KMS-11 (cell line): ENCODE results near the gene OXCT1.

Experiments
- H2AFZ ChIP-seq: fragments of 200-600 bp; sonication (generic); 2 replicates; pipeline ENCODE4 v1.6.1; 2016; ENCODE audit warnings: antibody characterized with exemption, mixed run types, low read depth
- H3K27ac ChIP-seq: fragments of 200-600 bp; sonication (generic); 2 replicates; pipeline ENCODE4 v1.6.1; 2016; ENCODE audit warnings: mild to moderate bottlenecking, mixed run types
- H3K27me3 ChIP-seq: fragments of 200-600 bp; sonication (generic); 2 replicates; pipeline ENCODE4 v1.6.1; 2017; ENCODE audit warnings: mild to moderate bottlenecking, low read depth, mixed run types, moderate library complexity; ENCODE audit not compliant: insufficient read depth
- H3K36me3 ChIP-seq: fragments of 200-600 bp; sonication (generic); 2 replicates; pipeline ENCODE4 v1.6.1; 2017; ENCODE audit warnings: mild to moderate bottlenecking, mixed run types; ENCODE audit not compliant: insufficient read depth
- H3K4me1 ChIP-seq: fragments of 200-600 bp; sonication (generic); 2 replicates; pipeline ENCODE4 v1.6.1; 2016; ENCODE audit warnings: mild to moderate bottlenecking, low read depth, mixed run types; ENCODE audit not compliant: poor library complexity, severe bottlenecking
- H3K4me2 ChIP-seq: fragments of 200-600 bp; sonication (generic); 2 replicates; pipeline ENCODE4 v1.7.0; 2016; ENCODE audit warnings: mild to moderate bottlenecking, mixed run types
- H3K4me3 ChIP-seq: fragments of 200-600 bp; sonication (generic); IDR thresholded peaks from 2 replicates; pipeline ENCODE4 v1.6.1; 2017; ENCODE audit warnings: low read depth, low read length, mixed read lengths; ENCODE audit not compliant: insufficient read depth
- H3K79me2 ChIP-seq: fragments of 200-600 bp; sonication (generic); 2 replicates; pipeline ENCODE4 v1.6.1; 2016; ENCODE audit warnings: low read depth, mixed run types; ENCODE audit not compliant: insufficient read depth
- H3K9ac ChIP-seq: fragments of 200-600 bp; sonication (generic); 2 replicates; pipeline ENCODE4 v1.6.1; 2016; ENCODE audit warnings: mild to moderate bottlenecking, mixed run types
- H4K20me1 ChIP-seq: fragments of 200-600 bp; sonication (generic); 2 replicates; pipeline ENCODE4 v1.6.1; 2016; ENCODE audit warnings: mild to moderate bottlenecking, mixed run types; ENCODE audit not compliant: insufficient read depth
- CTCF ChIP-seq: fragments of 200-600 bp; sonication (generic); conservative IDR thresholded peaks from 2 replicates; pipeline ENCODE4 v1.6.1; 2017; ENCODE audit warnings: low read depth, mild to moderate bottlenecking, antibody characterized with exemption, low read length, moderate library complexity, mixed read lengths

OXCT1 gene

GRCh38 chr5:41892031-41892430 lies 21.8 kb upstream of the OXCT1 start:
- H3K4me3 ChIP-seq: no peak overlapping the region
- no peaks in the 10 kb centered on the region for H3K36me3 ChIP-seq
- peak overlapping the region; percentile 50; the same call in 1 of the 2 replicates for H3K4me2 ChIP-seq
- H3K27me3 ChIP-seq: no peaks in the 10 kb centered on the region
- H4K20me1 ChIP-seq: no peaks in the 10 kb centered on the region
- H3K4me1 ChIP-seq: peaks cover 44% of the 10 kb centered on the region
- H2AFZ ChIP-seq: no peak overlapping the region
- H3K27ac ChIP-seq: peak overlapping the region; percentile 47; the same call in 1 of the 2 replicates
- H3K9ac ChIP-seq: no peak overlapping the region
- H3K79me2 ChIP-seq: no peaks in the 10 kb centered on the region
- TF ChIP-seq CTCF: no peak

- Histone ChIP-seq H4K20me1 (no peaks in the 10 kb centered on the region), H3K4me2 (peak overlapping the region; percentile 50), H3K79me2 (no peaks in the 10 kb centered on the region), H3K4me3 (no peak overlapping the region), H3K36me3 (no peaks in the 10 kb centered on the region), H3K27me3 (no peaks in the 10 kb centered on the region), H3K27ac (peak overlapping the region; percentile 47), H2AFZ (peak overlapping the region; percentile 28; the same call in 1 of the 2 replicates), H3K9ac (no peak overlapping the region), H3K4me1 (peaks cover 44% of the 10 kb centered on the region)
- no peak for TF ChIP-seq CTCF
Measured at GRCh38 chr5:41891066-41891707, 21.0 kb upstream of the OXCT1 start.

GRCh38 chr5:41885286-41885685 lies 15.1 kb upstream of the OXCT1 start:
- Histone ChIP-seq H3K4me1 (peaks cover 40% of the 10 kb centered on the region), H2AFZ (no peak overlapping the region), H3K27me3 (no peaks in the 10 kb centered on the region), H3K4me2 (peak overlapping the region; percentile 0; the same call in 1 of the 2 replicates), H3K27ac (no peak overlapping the region), H3K79me2 (no peaks in the 10 kb centered on the region), H3K36me3 (no peaks in the 10 kb centered on the region), H4K20me1 (no peaks in the 10 kb centered on the region), H3K9ac (no peak overlapping the region), H3K4me3 (no peak overlapping the region)
- TF ChIP-seq CTCF: no peak

GRCh38 chr5:41883936-41884335 lies 13.7 kb upstream of the OXCT1 start:
- no peak overlapping the region for H3K9ac ChIP-seq
- TF ChIP-seq CTCF: no peak
- H3K4me3 ChIP-seq: no peak overlapping the region
- H3K27ac ChIP-seq: no peak overlapping the region
- no peaks in the 10 kb centered on the region for H3K27me3 ChIP-seq
- no peaks in the 10 kb centered on the region for H4K20me1 ChIP-seq
- H3K79me2 ChIP-seq: no peaks in the 10 kb centered on the region
- H3K4me1 ChIP-seq: peaks cover 36% of the 10 kb centered on the region
- H2AFZ ChIP-seq: no peak overlapping the region
- H3K36me3 ChIP-seq: no peaks in the 10 kb centered on the region
- H3K4me2 ChIP-seq: no peak overlapping the region
